Gastroesophageal sphincter (tissue), 4 donors: ENCODE results near the gene C10orf90. TPM values are rescaled to one million over a fixed set of nuclear protein-coding genes. Genes with fewer than 3 reads are reported as not detected.

Experiments used
- ATAC-seq: fragments of 150-250 bp; one replicate; pipeline ENCODE4 v1.9.1; 2016; ENCODE audit warnings: mild to moderate bottlenecking, moderate library complexity
- H3K27ac ChIP-seq, 4 donors: fragments of 200-600 bp; sonication (generic) in 3 of 4; 1 replicate in 3 of 4; 2 replicates in 1 of 4; pipeline ENCODE4 v1.5.1; 2016 to 2019
- H3K27me3 ChIP-seq: fragments of 200-600 bp; sonication (generic); one replicate; pipeline ENCODE4 v1.5.1; 2019
- H3K36me3 ChIP-seq, 2 donors: fragments of 200-600 bp; sonication (generic); one replicate each; pipeline ENCODE4 v1.5.1; 2019; ENCODE audit warnings: control low read depth in 1 of 2
- H3K4me1 ChIP-seq, 3 donors: fragments of 200-600 bp; sonication (generic); 1 replicate in 2 of 3; 2 replicates in 1 of 3; pipeline ENCODE4 v1.5.1; 2016 to 2019; ENCODE audit warnings: control low read depth in 2 of 3
- H3K4me3 ChIP-seq, 2 donors: fragments of 200-600 bp; sonication (generic); one replicate each; pipeline ENCODE4 v1.5.1; 2019; ENCODE audit warnings: mild to moderate bottlenecking in 1 of 2, moderate library complexity in 1 of 2
- H3K9me3 ChIP-seq, 3 donors: fragments of 200-600 bp; sonication (generic); one replicate each; pipeline ENCODE4 v1.5.1; 2017 to 2019; ENCODE audit warnings: control low read depth in 2 of 3
- CTCF ChIP-seq, 4 experiments: fragments of 200-600 bp in 2 of 4; fragments of 450-650 bp in 2 of 4; sonication (generic) in 1 of 4; IDR thresholded peaks; one replicate each; pipeline ENCODE4 v1.5.1; 2017 to 2019; ENCODE audit warnings: antibody characterized with exemption in 4 of 4, mild to moderate bottlenecking in 2 of 4, moderate library complexity in 2 of 4
- EP300 ChIP-seq: sonication (generic); formaldehyde crosslinking; IDR thresholded peaks from one replicate; pipeline ENCODE4 v1.6.1; 2017; ENCODE audit warnings: antibody characterized with exemption, mild to moderate bottlenecking
- POLR2A ChIP-seq, 2 donors: fragments of 450-650 bp; IDR thresholded peaks; one replicate each; pipeline ENCODE4 v1.6.1; 2017; ENCODE audit warnings: antibody characterized with exemption in 2 of 2, mild to moderate bottlenecking in 2 of 2, moderate library complexity in 1 of 2
- POLR2AphosphoS5 ChIP-seq: sonication (generic); formaldehyde crosslinking; IDR thresholded peaks from one replicate; pipeline ENCODE4 v1.6.1; 2017; ENCODE audit warnings: antibody characterized with exemption
- WGBS, 2 donors: methylation state at CpG; one replicate each; pipeline ENCODE4 v1.1.5; 2018; ENCODE audit warnings: low coverage in 1 of 2; 5-methylcytosine and 5-hydroxymethylcytosine counted together
- total RNA-seq, 4 donors: library from RNA; depleted of rRNA; stranded (reverse); fragments of >200 nt; gene quantifications; one replicate each; pipeline ENCODE4 v1.1.0, GENCODE V29; 2016

Gene C10orf90
- total RNA-seq, 4 donors from 2014 or later, result not detected

GRCh38 chr10:126456632-126457031, 213.9 kb downstream of the C10orf90 start:
- 89 to 91% methylated on average over 5 of the region's 5 CpGs for WGBS, 2 donors
- H3K27me3 ChIP-seq, result peaks cover 17% of the 10 kb centered on the region
- H3K27ac ChIP-seq, result no peak overlapping the region
- ATAC-seq, result no peak
- H3K4me3 ChIP-seq, result no peak overlapping the region
- no peak for TF ChIP-seq CTCF (IDR thresholded peaks at IDR 0.05)
- no peak for TF ChIP-seq POLR2AphosphoS5
- TF ChIP-seq POLR2A (IDR thresholded peaks at IDR 0.05), result no peak
- no peak for TF ChIP-seq EP300
- no peaks in the 10 kb centered on the region for H3K4me1 ChIP-seq
- H3K36me3 ChIP-seq, result no peaks in the 10 kb centered on the region
- H3K9me3 ChIP-seq, result no peaks in the 10 kb centered on the region

- Histone ChIP-seq H3K4me1 (no peaks in the 10 kb centered on the region), H3K27me3 (peaks cover 17% of the 10 kb centered on the region), H3K36me3 (no peaks in the 10 kb centered on the region), H3K4me3 (no peak overlapping the region), H3K9me3 (no peaks in the 10 kb centered on the region), H3K27ac (no peak overlapping the region)
- ATAC-seq, result no peak
- TF ChIP-seq POLR2A (IDR thresholded peaks at IDR 0.05), result no peak
- 21 to 26% methylated on average over 9 of the region's 11 CpGs for WGBS, 2 donors
Measured at GRCh38 chr10:126455766-126456405, 214.6 kb downstream of the C10orf90 start.

DNA sequence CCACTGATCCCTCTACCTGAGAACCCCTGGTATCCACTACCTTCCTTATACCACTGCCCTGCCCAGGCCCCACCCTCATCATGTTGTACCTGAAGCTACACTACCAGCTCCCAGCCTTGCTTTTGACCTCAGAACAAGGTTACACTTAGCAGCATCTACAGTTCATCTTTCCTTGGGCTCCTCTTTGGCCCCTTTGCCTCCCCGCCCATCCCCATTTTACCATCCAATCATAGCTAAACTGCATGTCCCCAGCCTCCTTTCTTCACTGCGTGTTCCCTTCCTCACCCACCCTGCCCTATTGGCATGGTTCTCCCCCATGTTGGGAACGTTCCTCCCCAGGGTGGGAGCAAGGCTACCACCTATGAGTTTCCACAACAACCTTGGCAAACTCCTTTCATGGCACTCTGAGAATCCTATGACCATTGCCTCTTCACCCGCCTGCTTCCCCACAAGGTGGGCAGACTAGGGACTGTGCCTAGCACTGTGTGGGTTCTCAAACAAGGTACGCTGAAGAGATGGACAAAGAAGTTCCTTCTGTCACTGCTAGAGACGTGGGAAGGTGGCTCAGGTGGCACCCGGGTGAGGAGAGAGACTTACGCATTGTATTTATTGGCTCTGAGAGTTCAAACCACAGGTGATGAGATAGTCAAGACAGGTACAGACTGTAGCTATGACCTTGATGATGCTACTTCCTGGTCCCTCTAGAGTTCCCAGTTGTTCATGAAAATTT, 215.3 kb downstream of the C10orf90 start:
- Histone ChIP-seq H3K4me1 (no peaks in the 10 kb centered on the region), H3K27ac (no peak overlapping the region), H3K4me3 (no peak overlapping the region), H3K36me3 (no peaks in the 10 kb centered on the region), H3K9me3 (no peaks in the 10 kb centered on the region), H3K27me3 (peaks cover 17% of the 10 kb centered on the region)
- TF ChIP-seq EP300, result no peak
- TF ChIP-seq POLR2AphosphoS5, result no peak
- no peak for TF ChIP-seq CTCF (IDR thresholded peaks at IDR 0.05)
- TF ChIP-seq POLR2A (IDR thresholded peaks at IDR 0.05), result no peak
- 80 to 85% methylated on average over 2 to 6 of the region's 8 CpGs for WGBS, 2 donors
- ATAC-seq, result no peak

DNA sequence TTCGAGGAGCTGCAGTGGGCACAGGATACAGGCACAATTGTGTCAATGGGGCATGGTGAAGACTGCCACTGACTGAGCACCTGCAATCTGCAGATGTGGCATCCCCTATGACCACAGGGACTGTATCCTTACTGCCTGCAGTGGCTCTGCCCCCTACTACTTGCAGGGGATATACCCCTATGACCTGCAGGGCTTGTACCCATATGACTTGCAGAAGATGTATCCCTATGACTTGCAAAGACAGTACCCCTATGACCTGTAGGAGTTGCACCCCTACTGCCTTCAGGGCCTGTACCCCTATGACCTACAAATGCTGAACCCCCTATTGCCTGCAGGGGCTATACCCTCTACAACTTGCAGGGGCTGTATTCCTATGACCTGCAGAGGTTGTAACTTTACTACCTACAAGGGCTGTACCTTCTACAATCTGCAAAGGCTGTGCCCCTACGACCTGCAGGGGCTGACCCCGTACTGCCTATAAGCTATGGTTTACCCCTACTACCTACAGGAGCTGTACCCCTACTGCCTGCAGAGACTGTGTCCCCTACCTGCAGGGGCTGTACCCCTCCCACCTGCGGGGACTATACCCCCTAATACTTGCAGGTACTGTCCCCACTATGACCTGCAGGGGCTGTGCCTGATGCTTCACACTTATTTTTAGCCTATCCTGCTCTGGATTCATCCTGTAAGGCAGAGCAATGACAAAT, 216.3 kb downstream of the C10orf90 start:
- no peaks in the 10 kb centered on the region for H3K9me3 ChIP-seq
- ATAC-seq, result no peak
- TF ChIP-seq EP300, result no peak
- no peak for TF ChIP-seq CTCF (IDR thresholded peaks at IDR 0.05)
- no peak for TF ChIP-seq POLR2A (IDR thresholded peaks at IDR 0.05)
- TF ChIP-seq POLR2AphosphoS5, result no peak
- H3K27ac ChIP-seq, result no peak overlapping the region
- H3K4me1 ChIP-seq, result no peaks in the 10 kb centered on the region
- H3K4me3 ChIP-seq, result no peak overlapping the region
- H3K27me3 ChIP-seq, result peaks cover 11% of the 10 kb centered on the region
- no peaks in the 10 kb centered on the region for H3K36me3 ChIP-seq
- whole genome bisulfite sequencing, 2 donors, result 83 to 94% methylated on average over 2 to 3 of the region's 4 CpGs

- Histone ChIP-seq H3K4me1 (no peaks in the 10 kb centered on the region), H3K4me3 (no peak overlapping the region), H3K27ac (no peak overlapping the region), H3K27me3 (peaks cover 5% of the 10 kb centered on the region), H3K36me3 (no peaks in the 10 kb centered on the region), H3K9me3 (no peaks in the 10 kb centered on the region)
- ATAC-seq, result no peak
- 56 to 74% methylated on average over 1 to 2 of the region's 2 CpGs for WGBS, 2 donors
- no peak for TF ChIP-seq CTCF (IDR thresholded peaks at IDR 0.05)
Measured at GRCh38 chr10:126452245-126452644, 218.2 kb downstream of the C10orf90 start.
